Astrocyte (in vitro differentiated cells and primary cell): ENCODE measurements around the gene RTTN.

Source experiments
- CTCF ChIP-seq: IDR thresholded peaks from 2 replicates; pipeline ENCODE4 v1.5.1; 2011; ENCODE audit warnings: low read depth, mild to moderate bottlenecking, inconsistent platforms, low read length, moderate library complexity; ENCODE audit not compliant: insufficient read depth
- EZH2 ChIP-seq: IDR thresholded peaks from 2 replicates; pipeline ENCODE4 v1.6.1; 2012; ENCODE audit warnings: mild to moderate bottlenecking, low read length, inconsistent platforms; ENCODE audit not compliant: insufficient read depth

- TF ChIP-seq CTCF (no peak), EZH2 (no peak)
Measured at GRCh38 chr18:70126832-70127231, 78.7 kb downstream of the RTTN start.
